SK-N-SH (cell line): ENCODE results near the gene FN3K. TPM values are rescaled to one million over a fixed set of nuclear protein-coding genes. Genes with fewer than 3 reads are reported as not detected.

Source experiments
- CTCF ChIA-PET: fragments of 300-600, 350-600 bp; formaldehyde crosslinking; extraction: SDS; loops from one replicate; lab custom pipeline; 2021; lab: Yijun Ruan, JAX
- POLR2A ChIA-PET: fragments of 350-600 bp; sonication (Branson Sonifier 250); formaldehyde crosslinking; extraction: SDS; loops from one replicate; lab custom pipeline; 2020; ENCODE audit warnings: antibody characterized with exemption, inconsistent platforms; lab: Yijun Ruan, JAX
- DNase-seq: peaks from one replicate; pipeline ENCODE4 v3.0.0; 2012
- H2AFZ ChIP-seq: fragments of 200-600 bp; sonication (generic); 2 replicates; pipeline ENCODE4 v1.8.1; 2016; ENCODE audit warnings: antibody characterized with exemption, mild to moderate bottlenecking, low read depth
- H3F3A ChIP-seq: fragments of 200-600 bp; sonication (generic); replicated peaks from 2 replicates; pipeline ENCODE3; 2016; ENCODE audit warnings: antibody characterized with exemption, mild to moderate bottlenecking; ENCODE audit not compliant: insufficient read depth
- H3K27ac ChIP-seq, 2 experiments: fragments of 200-500 bp in 1 of 2; fragments of 200-600 bp in 1 of 2; sonication (Bioruptor generic) in 1 of 2; sonication (generic), shearing (Covaris generic) in 1 of 2; 2 replicates each; pipeline versions ENCODE4 v1.5.1 to v1.6.1; 2014 to 2016; ENCODE audit warnings: low read depth in 2 of 2, inconsistent platforms in 1 of 2, low read length in 1 of 2, mild to moderate bottlenecking in 1 of 2, mixed read lengths in 1 of 2
- H3K27me3 ChIP-seq: fragments of 200-600 bp; sonication (generic), shearing (Covaris generic); 2 replicates; pipeline ENCODE4 v1.6.1; 2016; ENCODE audit warnings: mixed run types; ENCODE audit not compliant: insufficient read depth
- H3K36me3 ChIP-seq, 2 experiments: fragments of 200-500 bp in 1 of 2; fragments of 200-600 bp in 1 of 2; sonication (Bioruptor generic) in 1 of 2; sonication (generic) in 1 of 2; replicated peaks in 1 of 2; 2 replicates each; pipeline versions ENCODE3 to v1.5.1; 2014 to 2016; ENCODE audit warnings: low read length in 1 of 2, mild to moderate bottlenecking in 1 of 2; ENCODE audit not compliant: insufficient read depth in 2 of 2, control insufficient read depth in 1 of 2
- H3K4me1 ChIP-seq, 2 experiments: fragments of 200-500 bp in 1 of 2; fragments of 200-600 bp in 1 of 2; sonication (Bioruptor generic) in 1 of 2; sonication (generic), shearing (Covaris generic) in 1 of 2; 2 replicates each; pipeline versions ENCODE4 v1.5.1 to v1.6.1; 2014 to 2016; ENCODE audit warnings: low read depth in 1 of 2, low read length in 1 of 2, mixed run types in 1 of 2; ENCODE audit not compliant: insufficient read depth in 2 of 2, control insufficient read depth in 1 of 2
- H3K4me2 ChIP-seq: fragments of 200-600 bp; sonication (generic), shearing (Covaris generic); 2 replicates; pipeline ENCODE4 v1.6.1; 2017; ENCODE audit warnings: mixed run types
- H3K4me3 ChIP-seq, 2 experiments: fragments of 200-500 bp in 1 of 2; fragments of 200-600 bp in 1 of 2; sonication (Bioruptor generic) in 1 of 2; sonication (generic), shearing (Covaris generic) in 1 of 2; 2 replicates each; pipeline versions ENCODE4 v1.5.1 to v1.8.1; 2014 to 2016; ENCODE audit warnings: low read depth in 2 of 2, inconsistent platforms in 1 of 2, low read length in 1 of 2, mild to moderate bottlenecking in 1 of 2, mixed read lengths in 1 of 2, moderate library complexity in 1 of 2
- H3K79me2 ChIP-seq: fragments of 200-600 bp; sonication (generic); 2 replicates; pipeline ENCODE4 v1.8.1; 2017; ENCODE audit warnings: mild to moderate bottlenecking; ENCODE audit not compliant: insufficient read depth
- H3K9ac ChIP-seq: fragments of 200-600 bp; sonication (generic); 2 replicates; pipeline ENCODE4 v1.6.1; 2017; ENCODE audit warnings: mixed run types
- H3K9me2 ChIP-seq: fragments of 200-600 bp; sonication (generic); 2 replicates; pipeline ENCODE4 v1.6.1; 2017; ENCODE audit warnings: mixed run types
- H3K9me3 ChIP-seq: fragments of 200-600 bp; sonication (generic); 2 replicates; pipeline ENCODE4 v1.6.1; 2017; ENCODE audit warnings: mixed run types, mild to moderate bottlenecking, moderate library complexity
- H4K20me1 ChIP-seq: fragments of 200-600 bp; sonication (generic); 2 replicates; pipeline ENCODE4 v1.6.1; 2017; ENCODE audit warnings: mild to moderate bottlenecking, mixed run types; ENCODE audit not compliant: insufficient read depth
- CHD2 ChIP-seq: fragments of 150-350 bp; IDR thresholded peaks from 2 replicates; pipeline ENCODE4 v1.6.1; 2018; ENCODE audit warnings: low read length; ENCODE audit not compliant: partially characterized antibody
- EP300 ChIP-seq, 2 experiments: IDR thresholded peaks; 2 replicates each; pipeline versions ENCODE4 v1.4.0 to v1.6.1; 2012; ENCODE audit warnings: borderline replicate concordance in 1 of 2, low read depth in 1 of 2, low read length in 1 of 2
- FOSL2 ChIP-seq: IDR thresholded peaks from 2 replicates; pipeline ENCODE4 v1.4.0; 2012; ENCODE audit warnings: low read depth, mild to moderate bottlenecking, moderate library complexity, borderline replicate concordance
- MAX ChIP-seq: IDR thresholded peaks from 2 replicates; pipeline ENCODE4 v1.4.0; 2012; ENCODE audit warnings: low read depth
- MXI1 ChIP-seq: IDR thresholded peaks from 2 replicates; pipeline ENCODE4 v1.6.1; 2012; ENCODE audit warnings: mild to moderate bottlenecking, low read depth, low read length, improper control_type of control experiment
- NRF1 ChIP-seq: IDR thresholded peaks from 2 replicates; pipeline ENCODE4 v1.6.1; 2012; ENCODE audit warnings: low read depth, mild to moderate bottlenecking, low read length
- PBX3 ChIP-seq: IDR thresholded peaks from 2 replicates; pipeline ENCODE4; 2012
- RAD21 ChIP-seq: IDR thresholded peaks from 2 replicates; pipeline ENCODE4 v1.6.1; 2012; ENCODE audit warnings: mild to moderate bottlenecking, low read length
- RXRA ChIP-seq: IDR thresholded peaks from 2 replicates; pipeline ENCODE4 v1.4.0; 2012; ENCODE audit warnings: low read depth, mild to moderate bottlenecking, borderline replicate concordance
- SIN3A ChIP-seq: IDR thresholded peaks from 2 replicates; pipeline ENCODE4 v1.6.1; 2012; ENCODE audit warnings: low read depth, mild to moderate bottlenecking, low read length, moderate library complexity, borderline replicate concordance
- SMC3 ChIP-seq: IDR thresholded peaks from 2 replicates; pipeline ENCODE4 v1.6.1; 2012; ENCODE audit warnings: low read depth, low read length, improper control_type of control experiment
- TCF12 ChIP-seq: IDR thresholded peaks from 2 replicates; pipeline ENCODE4 v1.4.0; 2012
- TEAD4 ChIP-seq: IDR thresholded peaks from 2 replicates; pipeline ENCODE4 v1.4.0; 2012; ENCODE audit warnings: mild to moderate bottlenecking, borderline replicate concordance; ENCODE audit not compliant: insufficient read depth
- WGBS: methylation state at CpG from one replicate; pipeline ENCODE4 v1.1.6; 2017; ENCODE audit warnings: low lambda C conversion rate; 5-methylcytosine and 5-hydroxymethylcytosine counted together
- polyA plus RNA-seq, 3 experiments: library from polyadenylated mRNA; depleted of rRNA; stranded (reverse); fragments of >200 nt; gene quantifications; 2 replicates each; pipeline ENCODE4 v1.2.3, GENCODE V29; 2012
- TF ChIP-seq, protein P1 (sequence below): fragments of 200-600 bp; sonication (generic); IDR thresholded peaks from 2 replicates; pipeline ENCODE4 v1.6.1; 2017; ENCODE audit warnings: antibody characterized with exemption, mild to moderate bottlenecking, moderate library complexity
- TF ChIP-seq, protein P2 (sequence below): IDR thresholded peaks from 2 replicates; pipeline ENCODE4 v1.4.0; 2012; ENCODE audit warnings: low read depth, borderline replicate concordance

Gene FN3K
- polyA plus RNA-seq, 1 of the 3 experiments (the other 2 are of a cell fraction): 9.9 TPM

DNA sequence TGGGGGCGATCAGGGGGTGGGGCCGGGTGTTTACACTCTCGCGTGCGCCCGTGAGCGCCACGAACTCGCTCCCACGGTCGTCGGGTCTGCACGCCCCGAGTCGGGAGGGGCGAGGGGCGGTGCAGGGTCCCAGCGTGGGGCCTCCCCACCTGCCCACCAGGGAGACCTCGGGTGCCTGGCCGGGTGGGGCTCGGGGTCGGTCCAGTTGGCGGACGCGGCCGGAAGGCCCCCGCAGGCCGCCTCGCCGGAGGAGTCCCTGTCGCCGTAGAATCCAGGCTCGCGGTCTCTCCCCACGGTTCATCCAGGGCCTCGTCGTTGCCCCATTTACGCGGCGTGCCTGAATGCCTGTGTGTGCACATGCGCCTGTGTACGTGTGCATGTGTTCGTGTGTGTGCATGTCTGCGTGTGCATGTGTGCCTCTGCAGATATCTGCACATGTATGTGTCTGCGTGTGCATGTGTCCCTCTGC, 36.4 kb upstream of the FN3K start:
- H3K4me3 ChIP-seq: peak overlapping the region; percentile 68 to 74
- H2AFZ ChIP-seq: peak overlapping the region; percentile 82; the same call in 1 of the 2 replicates
- peak; percentile 63; the same call in 1 of the 2 replicates for TF ChIP-seq SIN3A
- TF ChIP-seq CHD2: peak; percentile 55
- peak; percentile 45; the same call in 1 of the 2 replicates for TF ChIP-seq MXI1
- TF ChIP-seq, protein P1, sequence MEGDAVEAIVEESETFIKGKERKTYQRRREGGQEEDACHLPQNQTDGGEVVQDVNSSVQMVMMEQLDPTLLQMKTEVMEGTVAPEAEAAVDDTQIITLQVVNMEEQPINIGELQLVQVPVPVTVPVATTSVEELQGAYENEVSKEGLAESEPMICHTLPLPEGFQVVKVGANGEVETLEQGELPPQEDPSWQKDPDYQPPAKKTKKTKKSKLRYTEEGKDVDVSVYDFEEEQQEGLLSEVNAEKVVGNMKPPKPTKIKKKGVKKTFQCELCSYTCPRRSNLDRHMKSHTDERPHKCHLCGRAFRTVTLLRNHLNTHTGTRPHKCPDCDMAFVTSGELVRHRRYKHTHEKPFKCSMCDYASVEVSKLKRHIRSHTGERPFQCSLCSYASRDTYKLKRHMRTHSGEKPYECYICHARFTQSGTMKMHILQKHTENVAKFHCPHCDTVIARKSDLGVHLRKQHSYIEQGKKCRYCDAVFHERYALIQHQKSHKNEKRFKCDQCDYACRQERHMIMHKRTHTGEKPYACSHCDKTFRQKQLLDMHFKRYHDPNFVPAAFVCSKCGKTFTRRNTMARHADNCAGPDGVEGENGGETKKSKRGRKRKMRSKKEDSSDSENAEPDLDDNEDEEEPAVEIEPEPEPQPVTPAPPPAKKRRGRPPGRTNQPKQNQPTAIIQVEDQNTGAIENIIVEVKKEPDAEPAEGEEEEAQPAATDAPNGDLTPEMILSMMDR: no peak
- TF ChIP-seq, protein P2, sequence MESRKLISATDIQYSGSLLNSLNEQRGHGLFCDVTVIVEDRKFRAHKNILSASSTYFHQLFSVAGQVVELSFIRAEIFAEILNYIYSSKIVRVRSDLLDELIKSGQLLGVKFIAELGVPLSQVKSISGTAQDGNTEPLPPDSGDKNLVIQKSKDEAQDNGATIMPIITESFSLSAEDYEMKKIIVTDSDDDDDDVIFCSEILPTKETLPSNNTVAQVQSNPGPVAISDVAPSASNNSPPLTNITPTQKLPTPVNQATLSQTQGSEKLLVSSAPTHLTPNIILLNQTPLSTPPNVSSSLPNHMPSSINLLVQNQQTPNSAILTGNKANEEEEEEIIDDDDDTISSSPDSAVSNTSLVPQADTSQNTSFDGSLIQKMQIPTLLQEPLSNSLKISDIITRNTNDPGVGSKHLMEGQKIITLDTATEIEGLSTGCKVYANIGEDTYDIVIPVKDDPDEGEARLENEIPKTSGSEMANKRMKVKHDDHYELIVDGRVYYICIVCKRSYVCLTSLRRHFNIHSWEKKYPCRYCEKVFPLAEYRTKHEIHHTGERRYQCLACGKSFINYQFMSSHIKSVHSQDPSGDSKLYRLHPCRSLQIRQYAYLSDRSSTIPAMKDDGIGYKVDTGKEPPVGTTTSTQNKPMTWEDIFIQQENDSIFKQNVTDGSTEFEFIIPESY: peak; percentile 12; the same call in 1 of the 2 replicates
- H3K9me3 ChIP-seq: no peaks in the 10 kb centered on the region; the same call in 1 of the 2 replicates
- no peaks in the 10 kb centered on the region for H3K27me3 ChIP-seq
- peaks cover 0 to 7% of the 10 kb centered on the region in 2 experiments for H3K36me3 ChIP-seq
- peak overlapping the region in 1 of 2 experiments; percentile 24; a peak in 1 of 4 replicates for H3K27ac ChIP-seq
- no peaks in the 10 kb centered on the region for H4K20me1 ChIP-seq
- H3K79me2 ChIP-seq: 0 out of 2 replicates have a peak, but pooled peaks cover 3% of the 10 kb centered on the region
- 22% methylated on average over 5 of the region's 45 CpGs for WGBS
- ChIA-PET CTCF (no interaction called here), POLR2A (interaction anchor here (0.7 to 1.0 kb wide), 2 partner anchors 11 to 13 kb away, joined by 3 read pairs; no protein-coding TSS in a partner anchor)
- peak overlapping the region; percentile 82 for H3K4me2 ChIP-seq
- DNase-seq: no peak
- peaks cover 0 to 14% of the 10 kb centered on the region in 2 experiments; a peak in 1 of 4 replicates for H3K4me1 ChIP-seq
- H3K9ac ChIP-seq: peak overlapping the region; percentile 32; the same call in 1 of the 2 replicates
- no peaks in the 10 kb centered on the region for H3K9me2 ChIP-seq
- no peaks in the 10 kb centered on the region for H3F3A ChIP-seq

DNA sequence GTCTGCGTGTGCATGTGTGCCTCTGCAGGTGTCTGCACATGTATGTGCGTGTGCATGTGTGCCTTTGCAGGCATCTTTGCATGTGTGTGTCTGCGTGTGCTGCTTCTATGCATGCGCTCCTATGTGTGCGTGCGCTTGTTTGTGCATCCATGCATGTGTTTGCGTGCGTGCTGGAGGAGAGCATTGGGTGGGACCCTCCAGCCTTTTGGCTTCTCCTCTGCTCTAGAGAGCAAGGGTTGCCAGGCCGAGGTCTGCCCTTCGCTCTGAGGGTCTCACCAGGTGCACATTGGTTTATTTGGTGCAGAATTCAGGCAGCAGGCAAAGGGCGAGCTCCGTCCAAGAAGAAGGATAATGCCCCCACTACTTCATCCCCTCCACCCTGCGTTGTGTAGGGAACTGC, 35.9 kb upstream of the FN3K start:
- no peak for DNase-seq
- H3K36me3 ChIP-seq: peaks cover 0 to 4% of the 10 kb centered on the region in 2 experiments
- WGBS: 61% methylated on average over 13 of the region's 13 CpGs
- no peaks in the 10 kb centered on the region for H3K9me2 ChIP-seq
- CTCF ChIA-PET: no interaction called here
- H3K9me3 ChIP-seq: no peaks in the 10 kb centered on the region
- peak overlapping the region; percentile 82 for H3K4me2 ChIP-seq
- POLR2A ChIA-PET: no interaction called here
- H3K27me3 ChIP-seq: no peaks in the 10 kb centered on the region
- H2AFZ ChIP-seq: no peak overlapping the region
- H3F3A ChIP-seq: no peaks in the 10 kb centered on the region
- peak overlapping the region; percentile 68 to 74 for H3K4me3 ChIP-seq
- peaks cover 0 to 14% of the 10 kb centered on the region in 2 experiments; a peak in 1 of 4 replicates for H3K4me1 ChIP-seq
- H3K27ac ChIP-seq: no peak overlapping the region
- no peaks in the 10 kb centered on the region for H4K20me1 ChIP-seq
- no peak overlapping the region for H3K9ac ChIP-seq
- H3K79me2 ChIP-seq: no peaks in the 10 kb centered on the region
- TF ChIP-seq RAD21 (no peak), RXRA (no peak), CHD2 (no peak), MAX (no peak), TEAD4 (no peak), SMC3 (no peak), NRF1 (no peak), EP300 (IDR thresholded peaks at IDR 0.05; ENCODE audit: borderline replicate concordance in 1 of 2, low read depth in 1 of 2, low read length in 1 of 2) (no peak), TCF12 (no peak), PBX3 (no peak), FOSL2 (no peak)
- TF ChIP-seq, protein P2: no peak
